ENCODE data around the gene LRRC25. TPM values are rescaled to one million over a fixed set of nuclear protein-coding genes. Genes with fewer than 3 reads are reported as not detected.
A peak's percentile ranks its signal among the peaks of the same experiment; 100 is the strongest.
"Not testable (repeated sequence)": the region's sequence is repeated elsewhere in the genome, so short reads cannot be mapped to it uniquely, and the experiment has no call there.

Gene LRRC25
- polyA plus RNA-seq, 1 donor (not counting 4 experiments of a cell fraction or from before 2014, with no cell fraction given) = not detected

DNA sequence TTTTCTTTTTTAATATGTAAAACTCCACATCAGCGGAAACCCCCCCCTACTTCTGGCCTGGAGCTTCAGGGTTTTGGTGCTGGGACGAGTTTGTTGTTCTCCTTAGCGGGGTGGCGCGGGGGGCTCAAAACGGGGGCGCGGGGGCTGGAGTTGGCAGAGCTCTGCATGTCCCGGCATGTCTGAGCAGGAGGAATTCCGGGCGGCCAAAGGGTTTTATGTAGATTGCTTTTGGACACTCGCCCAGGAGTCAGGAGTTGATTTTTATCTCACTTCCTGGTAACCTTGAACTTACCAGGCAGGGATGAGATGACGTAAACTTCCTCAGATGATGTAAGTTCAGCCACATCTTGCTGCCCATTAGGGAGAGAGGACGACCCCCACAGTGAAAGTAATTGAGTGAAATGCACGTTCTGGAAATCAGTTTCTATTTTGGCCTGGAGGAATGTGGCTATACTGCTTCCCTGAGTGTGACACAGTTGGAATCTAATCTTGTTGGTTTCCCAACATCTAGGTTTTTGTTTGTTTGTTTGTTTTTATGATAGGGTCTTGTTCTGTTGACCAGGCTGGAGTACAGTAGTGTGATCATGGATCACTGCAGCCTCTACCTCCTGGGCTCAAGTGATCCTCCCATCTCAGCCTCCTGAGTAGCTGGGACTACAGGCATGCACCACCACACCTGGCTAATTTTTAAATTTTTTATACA, 32.4 kb downstream of the LRRC25 start:
- dilution Hi-C loops (cut with MboI; ENCODE audit: extremely low pct_ligation_motif_present, low sequenced_read_pairs) = no loop called here
- H3K36me3 ChIP-seq (ENCODE audit: control insufficient read depth in 2 of 2, extremely low read depth in 1 of 2, insufficient read depth in 2 of 2, low read length in 2 of 2) = no peaks in the 10 kb centered on the region
- H3K4me2 ChIP-seq (ENCODE audit: control insufficient read depth, extremely low read depth, insufficient read depth, low read depth, low read length) = peak overlapping the region; percentile 46
- H3K9me1 ChIP-seq (ENCODE audit: control insufficient read depth, extremely low read depth, insufficient read depth, low read length) = no peaks in the 10 kb centered on the region
- H3K79me2 ChIP-seq (ENCODE audit: control insufficient read depth, insufficient read depth, low read length) = no peaks in the 10 kb centered on the region
- no peaks in the 10 kb centered on the region for H3K27me3 ChIP-seq (ENCODE audit: control insufficient read depth, extremely low read depth, insufficient read depth, low read length)
- H3K9ac ChIP-seq (ENCODE audit: control insufficient read depth, extremely low read depth, insufficient read depth, low read length) = peak overlapping the region; percentile 28
- no peak for TF ChIP-seq EZH2 (IDR thresholded peaks at IDR 0.05; ENCODE audit: low read length)
- TF ChIP-seq, protein P1, sequence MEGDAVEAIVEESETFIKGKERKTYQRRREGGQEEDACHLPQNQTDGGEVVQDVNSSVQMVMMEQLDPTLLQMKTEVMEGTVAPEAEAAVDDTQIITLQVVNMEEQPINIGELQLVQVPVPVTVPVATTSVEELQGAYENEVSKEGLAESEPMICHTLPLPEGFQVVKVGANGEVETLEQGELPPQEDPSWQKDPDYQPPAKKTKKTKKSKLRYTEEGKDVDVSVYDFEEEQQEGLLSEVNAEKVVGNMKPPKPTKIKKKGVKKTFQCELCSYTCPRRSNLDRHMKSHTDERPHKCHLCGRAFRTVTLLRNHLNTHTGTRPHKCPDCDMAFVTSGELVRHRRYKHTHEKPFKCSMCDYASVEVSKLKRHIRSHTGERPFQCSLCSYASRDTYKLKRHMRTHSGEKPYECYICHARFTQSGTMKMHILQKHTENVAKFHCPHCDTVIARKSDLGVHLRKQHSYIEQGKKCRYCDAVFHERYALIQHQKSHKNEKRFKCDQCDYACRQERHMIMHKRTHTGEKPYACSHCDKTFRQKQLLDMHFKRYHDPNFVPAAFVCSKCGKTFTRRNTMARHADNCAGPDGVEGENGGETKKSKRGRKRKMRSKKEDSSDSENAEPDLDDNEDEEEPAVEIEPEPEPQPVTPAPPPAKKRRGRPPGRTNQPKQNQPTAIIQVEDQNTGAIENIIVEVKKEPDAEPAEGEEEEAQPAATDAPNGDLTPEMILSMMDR (optimal IDR thresholded peaks at IDR 0.05 in 1 of 3, IDR thresholded peaks at IDR 0.05 in 1 of 3, conservative IDR thresholded peaks at IDR 0.05 in 1 of 3; ENCODE audit: extremely low read depth in 1 of 3, insufficient read depth in 2 of 3, low read length in 3 of 3) = no peak
- H3K4me3 ChIP-seq (ENCODE audit: control insufficient read depth in 2 of 3, extremely low read depth in 1 of 3, insufficient read depth in 2 of 3, low read depth in 1 of 3, low read length in 3 of 3) = no peak overlapping the region
- H3K9me3 ChIP-seq (ENCODE audit: control insufficient read depth, low read depth, low read length) = no peaks in the 10 kb centered on the region
- FAIRE-seq = peak; percentile 82
- H4K20me1 ChIP-seq (ENCODE audit: control insufficient read depth, extremely low read depth, insufficient read depth, low read length) = no peaks in the 10 kb centered on the region
- H3K27ac ChIP-seq (ENCODE audit: control insufficient read depth, insufficient read depth, low read length) = peak overlapping the region; percentile 80
- peak; percentile 53 for DNase-seq (ENCODE audit: low read depth, low spot score)
- peak overlapping the region; percentile 49 for H2AFZ ChIP-seq (ENCODE audit: control insufficient read depth, low read length)
- peaks cover 18% of the 10 kb centered on the region for H3K4me1 ChIP-seq (ENCODE audit: control insufficient read depth, extremely low read depth, insufficient read depth, low read length)

DNA sequence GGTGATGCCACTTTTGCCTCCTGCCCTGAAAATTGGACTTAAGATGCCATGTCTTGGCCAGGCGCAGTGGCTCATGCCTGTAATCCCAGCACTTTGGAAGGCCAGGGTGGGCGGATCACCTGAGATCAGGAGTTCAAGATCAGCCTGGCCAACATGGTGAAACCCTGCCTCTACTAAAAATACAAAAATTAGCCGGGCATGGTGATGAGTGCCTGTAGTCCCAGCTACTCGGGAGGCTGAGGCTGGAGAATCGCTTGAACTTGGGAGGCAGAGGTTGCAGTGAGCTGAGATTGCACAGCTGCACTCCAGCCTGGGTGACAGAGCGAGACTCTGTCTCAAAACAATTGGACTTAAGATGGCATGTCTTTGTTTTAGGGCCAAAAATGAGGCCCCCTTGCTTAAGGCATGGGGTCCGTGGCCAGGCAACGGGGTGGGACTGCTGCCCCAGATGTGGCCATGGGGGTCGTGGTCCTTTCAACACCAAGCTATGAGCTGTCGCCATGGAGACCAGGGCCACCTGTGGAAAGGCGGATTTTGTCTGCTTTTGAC, 33.1 kb downstream of the LRRC25 start:
- H3K79me2 ChIP-seq (ENCODE audit: control insufficient read depth, insufficient read depth, low read length); DNase-seq (ENCODE audit: low read depth, low spot score); dilution Hi-C loops (cut with MboI; ENCODE audit: extremely low pct_ligation_motif_present, low sequenced_read_pairs); H3K27me3 ChIP-seq (ENCODE audit: control insufficient read depth, extremely low read depth, insufficient read depth, low read length); H3K9me3 ChIP-seq (ENCODE audit: control insufficient read depth, low read depth, low read length); H4K20me1 ChIP-seq (ENCODE audit: control insufficient read depth, extremely low read depth, insufficient read depth, low read length); H3K36me3 ChIP-seq (ENCODE audit: control insufficient read depth in 2 of 2, extremely low read depth in 1 of 2, insufficient read depth in 2 of 2, low read length in 2 of 2); FAIRE-seq; H3K9me1 ChIP-seq (ENCODE audit: control insufficient read depth, extremely low read depth, insufficient read depth, low read length); H3K4me3 ChIP-seq (ENCODE audit: control insufficient read depth in 2 of 3, extremely low read depth in 1 of 3, insufficient read depth in 2 of 3, low read depth in 1 of 3, low read length in 3 of 3): not testable (repeated sequence)
- Histone ChIP-seq H2AFZ (ENCODE audit: control insufficient read depth, low read length) (peak overlapping the region; percentile 49), H3K4me2 (ENCODE audit: control insufficient read depth, extremely low read depth, insufficient read depth, low read depth, low read length) (peak overlapping the region; percentile 37), H3K4me1 (ENCODE audit: control insufficient read depth, extremely low read depth, insufficient read depth, low read length) (peaks cover 18% of the 10 kb centered on the region), H3K27ac (ENCODE audit: control insufficient read depth, insufficient read depth, low read length) (peak overlapping the region; percentile 60), H3K9ac (ENCODE audit: control insufficient read depth, extremely low read depth, insufficient read depth, low read length) (peak overlapping the region; percentile 28)

Measured in keratinocyte (primary cell).